Measurements from ENCODE around the gene UBE2B. TPM values are rescaled to one million over a fixed set of nuclear protein-coding genes. Genes with fewer than 3 reads are reported as not detected.
A peak's percentile ranks its signal among the peaks of the same experiment; 100 is the strongest.

The UBE2B gene
- total RNA-seq, 2 donors from 2014 or later: 27.4 to 57.7 TPM

DNA sequence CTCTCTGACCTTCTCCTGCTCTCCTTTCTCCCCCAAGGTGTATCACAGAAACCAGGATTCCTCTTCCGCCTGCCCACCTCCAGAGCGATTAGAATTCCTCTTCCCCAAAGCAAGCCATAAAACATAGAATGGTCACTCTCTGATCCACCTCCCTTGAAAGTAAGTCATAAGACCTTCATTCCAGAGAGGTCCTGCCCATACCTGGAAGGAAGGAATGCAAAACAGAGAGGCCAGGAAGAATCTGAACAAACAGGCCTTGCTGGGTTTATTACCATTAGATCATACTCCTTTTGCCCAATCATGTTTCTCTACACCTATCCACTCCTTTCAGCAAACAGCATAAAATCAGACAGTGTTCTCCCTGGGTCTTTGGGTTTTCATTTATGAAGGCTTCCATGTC lies 25.4 kb upstream of the UBE2B start:
- WGBS: 61% methylated on average over 2 of the region's 2 CpGs
- no peaks in the 10 kb centered on the region for H3K4me1 ChIP-seq (replicated peaks)
- peak; percentile 53 for DNase-seq (ENCODE audit: low spot score)
- TF ChIP-seq POLR2AphosphoS5 (IDR thresholded peaks at IDR 0.05) (peak; percentile 78), POLR2A (IDR thresholded peaks at IDR 0.05) (peak; percentile 42)
- TF ChIP-seq, protein P1, sequence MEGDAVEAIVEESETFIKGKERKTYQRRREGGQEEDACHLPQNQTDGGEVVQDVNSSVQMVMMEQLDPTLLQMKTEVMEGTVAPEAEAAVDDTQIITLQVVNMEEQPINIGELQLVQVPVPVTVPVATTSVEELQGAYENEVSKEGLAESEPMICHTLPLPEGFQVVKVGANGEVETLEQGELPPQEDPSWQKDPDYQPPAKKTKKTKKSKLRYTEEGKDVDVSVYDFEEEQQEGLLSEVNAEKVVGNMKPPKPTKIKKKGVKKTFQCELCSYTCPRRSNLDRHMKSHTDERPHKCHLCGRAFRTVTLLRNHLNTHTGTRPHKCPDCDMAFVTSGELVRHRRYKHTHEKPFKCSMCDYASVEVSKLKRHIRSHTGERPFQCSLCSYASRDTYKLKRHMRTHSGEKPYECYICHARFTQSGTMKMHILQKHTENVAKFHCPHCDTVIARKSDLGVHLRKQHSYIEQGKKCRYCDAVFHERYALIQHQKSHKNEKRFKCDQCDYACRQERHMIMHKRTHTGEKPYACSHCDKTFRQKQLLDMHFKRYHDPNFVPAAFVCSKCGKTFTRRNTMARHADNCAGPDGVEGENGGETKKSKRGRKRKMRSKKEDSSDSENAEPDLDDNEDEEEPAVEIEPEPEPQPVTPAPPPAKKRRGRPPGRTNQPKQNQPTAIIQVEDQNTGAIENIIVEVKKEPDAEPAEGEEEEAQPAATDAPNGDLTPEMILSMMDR (IDR thresholded peaks at IDR 0.05): no peak
- intact Hi-C loops (cut with DNase I): no loop called here
- H3K36me3 ChIP-seq: no peaks in the 10 kb centered on the region
- no peaks in the 10 kb centered on the region for H3K9me3 ChIP-seq
- no peak overlapping the region for H3K4me3 ChIP-seq
- H3K27me3 ChIP-seq (replicated peaks; ENCODE audit: insufficient read depth): no peaks in the 10 kb centered on the region
- peak overlapping the region; percentile 61 to 68 for H3K27ac ChIP-seq

DNA sequence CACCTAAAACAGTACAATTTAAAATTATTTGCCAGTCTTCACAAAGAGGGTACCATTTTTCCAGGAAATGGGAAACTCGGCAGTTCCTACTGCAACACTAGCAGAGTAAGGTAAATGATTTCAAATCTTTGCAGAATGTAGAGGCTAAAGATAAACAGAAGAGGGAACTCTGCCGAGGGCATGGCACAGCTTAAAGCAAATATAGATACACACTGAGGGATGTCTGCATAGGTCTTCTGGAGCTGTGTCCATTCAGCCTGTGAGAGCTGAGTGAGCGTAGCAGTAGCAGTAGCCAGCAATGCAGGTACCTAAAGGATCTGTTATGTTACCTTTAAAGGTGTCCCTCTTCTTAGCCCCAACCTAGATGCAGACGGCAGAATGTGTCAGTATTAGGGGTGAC lies 21.9 kb upstream of the UBE2B start:
- WGBS: 71% methylated on average over 4 of the region's 4 CpGs
- intact Hi-C loops (cut with DNase I): no loop called here
- no peak for DNase-seq (ENCODE audit: low spot score)

DNA sequence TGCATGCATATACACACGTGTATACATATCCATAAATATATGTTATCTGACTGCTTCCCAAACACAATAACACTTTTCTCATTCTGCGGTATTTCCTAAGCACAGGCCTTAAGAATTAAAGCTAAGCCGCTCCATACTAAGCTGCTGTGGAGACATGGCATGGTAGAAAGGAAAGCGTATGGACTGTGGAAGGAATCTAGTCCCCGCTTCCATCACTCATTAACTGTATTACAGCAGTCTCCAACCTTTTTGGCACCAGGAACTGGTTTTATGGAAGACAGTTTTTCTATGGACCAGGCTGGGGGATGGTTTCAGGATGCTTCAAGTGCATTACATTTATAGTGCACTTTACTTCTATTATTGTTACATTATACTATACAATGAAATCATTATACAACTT lies 15.7 kb upstream of the UBE2B start:
- no peaks in the 10 kb centered on the region for H3K9me3 ChIP-seq
- no peak overlapping the region for H3K4me3 ChIP-seq
- no peaks in the 10 kb centered on the region for H3K4me1 ChIP-seq (replicated peaks)
- no peak overlapping the region for H3K27ac ChIP-seq
- WGBS: 94% methylated on average over 5 of the region's 5 CpGs
- intact Hi-C loops (cut with DNase I): no loop called here
- TF ChIP-seq POLR2AphosphoS5 (IDR thresholded peaks at IDR 0.05): no peak
- no peak for TF ChIP-seq POLR2A (IDR thresholded peaks at IDR 0.05)
- TF ChIP-seq, protein P1 (IDR thresholded peaks at IDR 0.05): no peak
- DNase-seq (ENCODE audit: low spot score): no peak
- no peaks in the 10 kb centered on the region for H3K36me3 ChIP-seq
- no peaks in the 10 kb centered on the region for H3K27me3 ChIP-seq (replicated peaks; ENCODE audit: insufficient read depth)

More for the DNA sequence above, 21.9 kb upstream of the UBE2B start:
- Histone ChIP-seq H3K4me1 (replicated peaks) (no peaks in the 10 kb centered on the region), H3K27me3 (replicated peaks; ENCODE audit: insufficient read depth) (no peaks in the 10 kb centered on the region), H3K36me3 (no peaks in the 10 kb centered on the region), H3K4me3 (no peak overlapping the region), H3K9me3 (no peaks in the 10 kb centered on the region), H3K27ac (no peak overlapping the region)
- TF ChIP-seq, protein P1 (IDR thresholded peaks at IDR 0.05): no peak
- TF ChIP-seq POLR2A (IDR thresholded peaks at IDR 0.05) (no peak), POLR2AphosphoS5 (IDR thresholded peaks at IDR 0.05) (no peak)

DNA sequence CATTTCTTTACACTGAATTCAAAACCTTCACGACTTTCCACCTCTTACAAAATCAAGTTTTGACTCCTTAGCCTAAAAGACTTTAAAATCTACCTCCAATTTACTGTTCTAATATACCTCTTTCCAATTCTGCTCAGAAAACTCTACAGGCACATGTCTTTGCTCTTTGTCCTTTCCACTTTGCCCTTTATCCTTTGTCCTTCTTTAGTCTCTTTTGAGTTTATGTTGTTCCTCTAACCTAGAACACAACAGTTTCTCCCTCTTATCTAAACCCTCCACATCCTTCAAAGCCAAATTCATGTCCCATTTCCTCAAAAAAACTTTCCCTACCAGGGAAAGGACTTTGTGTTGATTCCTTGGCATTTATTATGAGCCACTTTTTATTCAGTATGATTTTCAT lies 5.8 kb upstream of the UBE2B start:
- H3K27ac ChIP-seq: no peak overlapping the region
- TF ChIP-seq POLR2A (IDR thresholded peaks at IDR 0.05): no peak
- TF ChIP-seq, protein P1 (IDR thresholded peaks at IDR 0.05): no peak
- TF ChIP-seq POLR2AphosphoS5 (IDR thresholded peaks at IDR 0.05): no peak
- H3K36me3 ChIP-seq: no peaks in the 10 kb centered on the region
- no peak for DNase-seq (ENCODE audit: low spot score)
- H3K4me1 ChIP-seq (replicated peaks): no peaks in the 10 kb centered on the region
- H3K4me3 ChIP-seq: no peak overlapping the region
- no peaks in the 10 kb centered on the region for H3K9me3 ChIP-seq
- intact Hi-C loops (cut with DNase I): loop anchor here (2.0 kb wide), 1 partner anchor 139 kb away; the partner anchor contains the start of gene PPP2CA
- WGBS: 94% methylated on average over 1 of the region's 1 CpG
- H3K27me3 ChIP-seq (replicated peaks; ENCODE audit: insufficient read depth): no peaks in the 10 kb centered on the region

DNA sequence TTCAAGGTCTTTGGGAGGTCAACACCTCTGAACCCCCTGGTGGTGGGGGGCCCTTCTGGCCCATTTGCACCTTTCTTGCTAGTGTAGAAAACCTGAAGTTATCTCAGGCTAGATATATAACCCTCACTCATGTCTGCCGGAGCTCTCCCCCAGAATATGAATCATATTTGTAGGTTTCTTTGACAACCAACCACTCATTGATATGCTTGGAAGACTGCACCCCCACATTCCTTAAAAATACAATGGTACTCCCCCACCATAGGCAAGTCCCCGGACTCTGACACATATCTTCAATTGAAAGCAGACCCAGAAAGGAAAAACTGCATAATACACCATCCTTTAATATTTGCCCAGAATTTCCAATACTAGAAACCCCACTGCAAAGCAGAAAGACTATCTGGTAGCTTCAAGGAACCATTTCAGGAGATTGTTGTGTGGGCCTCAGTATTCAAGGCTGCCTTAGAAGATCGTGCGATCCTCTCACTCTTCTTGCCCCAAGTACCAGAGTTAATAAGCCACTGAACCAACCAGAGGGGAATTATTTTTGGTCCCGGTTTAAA lies 978 bp upstream of the UBE2B start:
- no peaks in the 10 kb centered on the region for H3K27me3 ChIP-seq (replicated peaks; ENCODE audit: insufficient read depth)
- H3K9me3 ChIP-seq: no peaks in the 10 kb centered on the region
- WGBS: 32% methylated on average over 5 of the region's 5 CpGs
- H3K4me1 ChIP-seq (replicated peaks): no peaks in the 10 kb centered on the region
- peak overlapping the region; percentile 75 to 76 for H3K4me3 ChIP-seq
- H3K27ac ChIP-seq: peak overlapping the region; percentile 96 to 97
- no peaks in the 10 kb centered on the region for H3K36me3 ChIP-seq
- intact Hi-C loops (cut with DNase I): loop anchor here (2.0 to 10.0 kb wide), 3 partner anchors 156 to 207 kb away; partner anchors contain the start of gene SKP1
- TF ChIP-seq, protein P1 (IDR thresholded peaks at IDR 0.05): no peak
- no peak for TF ChIP-seq POLR2A (IDR thresholded peaks at IDR 0.05)
- TF ChIP-seq POLR2AphosphoS5 (IDR thresholded peaks at IDR 0.05): no peak
- no peak for DNase-seq (ENCODE audit: low spot score)
